H9 (cell line): ENCODE measurements around the gene ACTR8. TPM values are rescaled to one million over a fixed set of nuclear protein-coding genes. Genes with fewer than 3 reads are reported as not detected.

ENCODE experiments used
- DNase-seq: peaks from one replicate; pipeline ENCODE4 v3.0.0-alpha.2; 2017
- H2AFZ ChIP-seq: one replicate; pipeline ENCODE4 v1.6.1; 2013; ENCODE audit warnings: mild to moderate bottlenecking, low read length, control low read depth, moderate library complexity
- H2AK5ac ChIP-seq: 2 replicates; pipeline ENCODE4 v1.6.1; 2013; ENCODE audit warnings: low read length, control low read depth, mixed read lengths; ENCODE audit not compliant: insufficient read length
- H2BK120ac ChIP-seq: one replicate; pipeline ENCODE4 v1.6.1; 2013; ENCODE audit warnings: low read depth, mild to moderate bottlenecking, low read length, control low read depth, inconsistent platforms; ENCODE audit not compliant: poor library complexity, severe bottlenecking
- H2BK12ac ChIP-seq: 2 replicates; pipeline ENCODE4 v1.6.1; 2013; ENCODE audit warnings: low read length, control low read depth, mixed read lengths, low read depth; ENCODE audit not compliant: insufficient read length
- H2BK15ac ChIP-seq: 2 replicates; pipeline ENCODE4 v1.6.1; 2013; ENCODE audit warnings: low read depth, low read length, control low read depth
- H2BK20ac ChIP-seq: one replicate; pipeline ENCODE4 v1.6.1; 2013; ENCODE audit warnings: low read depth, mild to moderate bottlenecking, low read length, control low read depth, inconsistent platforms; ENCODE audit not compliant: poor library complexity, severe bottlenecking
- H2BK5ac ChIP-seq: 2 replicates; pipeline ENCODE4 v1.6.1; 2013; ENCODE audit warnings: low read length, control low read depth, mixed read lengths; ENCODE audit not compliant: insufficient read length
- H3K14ac ChIP-seq: 2 replicates; pipeline ENCODE4 v1.6.1; 2013; ENCODE audit warnings: low read length, control low read depth; ENCODE audit not compliant: insufficient read depth
- H3K18ac ChIP-seq: 2 replicates; pipeline ENCODE4 v1.6.1; 2013; ENCODE audit warnings: low read depth, mild to moderate bottlenecking, mixed read lengths, low read length, control low read depth; ENCODE audit not compliant: insufficient read length
- H3K23ac ChIP-seq: 2 replicates; pipeline ENCODE4 v1.6.1; 2013; ENCODE audit warnings: low read length, control low read depth, mixed read lengths, low read depth; ENCODE audit not compliant: insufficient read length
- H3K23me2 ChIP-seq: 2 replicates; pipeline ENCODE4 v1.6.1; 2013; ENCODE audit warnings: low read depth, mild to moderate bottlenecking, mixed read lengths, low read length, control low read depth; ENCODE audit not compliant: insufficient read length, poor library complexity, severe bottlenecking
- H3K27ac ChIP-seq: 2 replicates; pipeline ENCODE4 v1.5.1; 2013; ENCODE audit warnings: low read length, control low read depth, mixed read lengths, low read depth; ENCODE audit not compliant: insufficient read length
- H3K27me3 ChIP-seq: 2 replicates; pipeline ENCODE4 v1.6.1; 2013; ENCODE audit warnings: low read length, control low read depth, inconsistent platforms; ENCODE audit not compliant: insufficient read depth
- H3K4ac ChIP-seq: 2 replicates; pipeline ENCODE4 v1.6.1; 2013; ENCODE audit warnings: low read depth, mild to moderate bottlenecking, control low read depth, inconsistent platforms, low read length, moderate library complexity
- H3K4me1 ChIP-seq: 2 replicates; pipeline ENCODE4 v1.6.1; 2013; ENCODE audit warnings: low read length, control low read depth, inconsistent platforms; ENCODE audit not compliant: insufficient read depth
- H3K4me2 ChIP-seq: 2 replicates; pipeline ENCODE4 v1.6.1; 2013; ENCODE audit warnings: low read length, control low read depth, mixed read lengths; ENCODE audit not compliant: insufficient read length, insufficient read depth
- H3K56ac ChIP-seq: 2 replicates; pipeline ENCODE4 v1.6.1; 2013; ENCODE audit warnings: low read depth, mild to moderate bottlenecking, mixed read lengths, low read length, control low read depth; ENCODE audit not compliant: insufficient read length
- H3K79me1 ChIP-seq: 2 replicates; pipeline ENCODE4 v1.6.1; 2013; ENCODE audit warnings: low read depth, mild to moderate bottlenecking, moderate library complexity, low read length, control low read depth, inconsistent platforms; ENCODE audit not compliant: insufficient read depth, poor library complexity, severe bottlenecking
- H3K79me2 ChIP-seq: 2 replicates; pipeline ENCODE4 v1.6.1; 2013; ENCODE audit warnings: low read length, control low read depth, inconsistent platforms; ENCODE audit not compliant: insufficient read depth
- H3K9ac ChIP-seq: 2 replicates; pipeline ENCODE4 v1.6.1; 2013; ENCODE audit warnings: low read length, control low read depth, mixed read lengths; ENCODE audit not compliant: insufficient read length; ENCODE audit errors: extremely low read depth
- H3K9me3 ChIP-seq: one replicate; pipeline ENCODE4 v1.6.1; 2013; ENCODE audit warnings: low read depth, low read length, inconsistent platforms; ENCODE audit not compliant: control insufficient read depth
- H3T11ph ChIP-seq: one replicate; pipeline ENCODE4 v1.6.1; 2013; ENCODE audit warnings: mild to moderate bottlenecking, low read length, control low read depth, inconsistent platforms
- H4K20me1 ChIP-seq: one replicate; pipeline ENCODE4 v1.6.1; 2013; ENCODE audit not compliant: control insufficient read depth, insufficient read length, insufficient read depth
- H4K5ac ChIP-seq: 2 replicates; pipeline ENCODE4 v1.6.1; 2013; ENCODE audit warnings: low read depth, mild to moderate bottlenecking, mixed read lengths, low read length, control low read depth; ENCODE audit not compliant: insufficient read length
- H4K8ac ChIP-seq: replicated peaks from 2 replicates; pipeline ENCODE4 v1.6.1; 2013; ENCODE audit warnings: low read length, control low read depth, mixed read lengths, low read depth; ENCODE audit not compliant: insufficient read length
- H4K91ac ChIP-seq: 2 replicates; pipeline ENCODE4 v1.6.1; 2013; ENCODE audit warnings: low read depth, mild to moderate bottlenecking, moderate library complexity, mixed read lengths, low read length, control low read depth; ENCODE audit not compliant: insufficient read length
- H3K27ac Mint-ChIP-seq, 3 experiments: 2 replicates in 2 of 3; 3 replicates in 1 of 3; pipeline ENCODE4 v1.8.0; 2020 to 2021; ENCODE audit warnings: mixed read lengths in 3 of 3, mild to moderate bottlenecking in 1 of 3, moderate library complexity in 1 of 3
- H3K27me3 Mint-ChIP-seq: 2 replicates; pipeline ENCODE4 v1.8.0; 2021; ENCODE audit warnings: low read depth, mild to moderate bottlenecking, moderate library complexity, mixed read lengths
- H3K36me3 Mint-ChIP-seq, 3 experiments: 2 replicates in 2 of 3; 3 replicates in 1 of 3; pipeline ENCODE4 v1.8.0; 2020 to 2021; ENCODE audit warnings: low read depth in 3 of 3, mixed read lengths in 3 of 3; ENCODE audit not compliant: insufficient read depth in 1 of 3
- H3K4me1 Mint-ChIP-seq, 2 experiments: 2 replicates each; pipeline ENCODE4 v1.8.0; 2020; ENCODE audit warnings: mixed read lengths in 2 of 2
- H3K4me3 Mint-ChIP-seq, 2 experiments: 2 replicates in 1 of 2; 3 replicates in 1 of 2; pipeline ENCODE4 v1.8.0; 2020 to 2021; ENCODE audit warnings: mild to moderate bottlenecking in 2 of 2, mixed read lengths in 2 of 2, moderate library complexity in 1 of 2
- H3K9me3 Mint-ChIP-seq, 2 experiments: 2 replicates in 1 of 2; 3 replicates in 1 of 2; pipeline ENCODE4 v1.8.0; 2020; ENCODE audit warnings: mild to moderate bottlenecking in 2 of 2, mixed read lengths in 2 of 2, moderate library complexity in 1 of 2
- CTCF ChIP-seq: fragments of 200-600 bp; sonication (generic); conservative IDR thresholded peaks from 3 replicates; pipeline ENCODE4 v1.8.0; 2021; ENCODE audit warnings: antibody characterized with exemption, mild to moderate bottlenecking
- WGBS: extraction: QIAGEN DNeasy Blood & Tissue Kit; methylation state at CpG from one replicate; pipeline ENCODE4 v1.1.7; 2013; ENCODE audit warnings: missing lambda C conversion rate, low lambda C conversion rate, mixed read lengths; ENCODE audit not compliant: insufficient read length; ENCODE audit errors: extremely low coverage; 5-methylcytosine and 5-hydroxymethylcytosine counted together
- total RNA-seq: library from RNA; stranded (reverse); gene quantifications from 2 replicates; pipeline ENCODE4 v1.2.1, GENCODE V29; 2021

Gene ACTR8
- total RNA-seq, 1 experiment from 2014 or later: 39.2 TPM

- no peaks in the 10 kb centered on the region for H3K27me3 Mint-ChIP-seq
- no peak for TF ChIP-seq CTCF
- H3K9me3 Mint-ChIP-seq: no peaks in the 10 kb centered on the region
- Histone ChIP-seq H4K20me1 (no peaks in the 10 kb centered on the region), H2BK20ac (no peak overlapping the region), H3K4ac (no peak overlapping the region), H2AFZ (no peak overlapping the region), H3K56ac (no peak overlapping the region), H2BK15ac (no peak overlapping the region), H3K27me3 (no peaks in the 10 kb centered on the region), H3K9me3 (no peaks in the 10 kb centered on the region), H2BK12ac (no peak overlapping the region), H3K4me2 (no peak overlapping the region), H4K5ac (no peak overlapping the region), H4K8ac (no peak overlapping the region), H2BK5ac (no peak overlapping the region), H3K4me1 (no peaks in the 10 kb centered on the region), H3K27ac (no peak overlapping the region), H2AK5ac (no peak overlapping the region), H3T11ph (no peak overlapping the region), H3K14ac (no peak overlapping the region), H3K23me2 (no peaks in the 10 kb centered on the region), H3K23ac (no peak overlapping the region), H3K79me2 (no peaks in the 10 kb centered on the region), H4K91ac (no peak overlapping the region), H3K9ac (no peak overlapping the region), H2BK120ac (no peak overlapping the region), H3K18ac (no peak overlapping the region), H3K79me1 (no peaks in the 10 kb centered on the region)
- H3K4me1 Mint-ChIP-seq: no peaks in the 10 kb centered on the region
- no CpG with 5 or more reads among the region's 1 CpG for WGBS
- no peak overlapping the region for H3K4me3 Mint-ChIP-seq
- no peak overlapping the region; a peak in 1 of 7 replicates for H3K27ac Mint-ChIP-seq
- no peak for DNase-seq
- peaks cover 1 to 23% (median 9%) of the 10 kb centered on the region in 3 experiments; a peak in 6 of 7 replicates for H3K36me3 Mint-ChIP-seq
Observed at GRCh38 chr3:53835257-53835656, 46.7 kb downstream of the ACTR8 start.
